ENCODE results near the gene PWWP2B.

Gene PWWP2B

DNA sequence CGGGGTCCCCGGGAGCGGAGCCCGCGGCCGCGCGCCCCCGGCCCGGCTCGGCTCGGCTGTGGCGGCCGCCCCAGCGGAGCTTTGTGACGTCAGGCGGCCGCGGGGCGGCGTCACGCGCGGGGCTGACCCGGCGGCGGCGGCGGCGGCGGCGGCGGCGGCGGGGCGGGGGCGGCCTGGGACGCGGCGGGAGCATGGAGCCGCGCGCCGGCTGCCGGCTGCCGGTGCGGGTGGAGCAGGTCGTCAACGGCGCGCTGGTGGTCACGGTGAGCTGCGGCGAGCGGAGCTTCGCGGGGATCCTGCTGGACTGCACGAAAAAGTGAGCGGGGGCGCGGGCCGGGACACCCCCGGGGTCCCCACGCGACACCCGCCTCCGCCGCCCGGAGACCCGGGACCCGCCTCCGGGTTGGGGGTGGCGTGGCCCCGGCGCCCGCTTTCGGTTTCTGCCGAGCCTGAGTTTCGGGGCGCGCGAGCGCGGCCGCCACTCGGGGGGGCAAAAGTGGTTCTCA lies at the start of gene PWWP2B:
TSS of gene PWWP2B (plus strand) at position 165 of the 506 bp plus-strand sequence. CDS start at position 192, 27 bp downstream.
- DNase-seq (ENCODE audit: low read depth): peak; percentile 41

DNA sequence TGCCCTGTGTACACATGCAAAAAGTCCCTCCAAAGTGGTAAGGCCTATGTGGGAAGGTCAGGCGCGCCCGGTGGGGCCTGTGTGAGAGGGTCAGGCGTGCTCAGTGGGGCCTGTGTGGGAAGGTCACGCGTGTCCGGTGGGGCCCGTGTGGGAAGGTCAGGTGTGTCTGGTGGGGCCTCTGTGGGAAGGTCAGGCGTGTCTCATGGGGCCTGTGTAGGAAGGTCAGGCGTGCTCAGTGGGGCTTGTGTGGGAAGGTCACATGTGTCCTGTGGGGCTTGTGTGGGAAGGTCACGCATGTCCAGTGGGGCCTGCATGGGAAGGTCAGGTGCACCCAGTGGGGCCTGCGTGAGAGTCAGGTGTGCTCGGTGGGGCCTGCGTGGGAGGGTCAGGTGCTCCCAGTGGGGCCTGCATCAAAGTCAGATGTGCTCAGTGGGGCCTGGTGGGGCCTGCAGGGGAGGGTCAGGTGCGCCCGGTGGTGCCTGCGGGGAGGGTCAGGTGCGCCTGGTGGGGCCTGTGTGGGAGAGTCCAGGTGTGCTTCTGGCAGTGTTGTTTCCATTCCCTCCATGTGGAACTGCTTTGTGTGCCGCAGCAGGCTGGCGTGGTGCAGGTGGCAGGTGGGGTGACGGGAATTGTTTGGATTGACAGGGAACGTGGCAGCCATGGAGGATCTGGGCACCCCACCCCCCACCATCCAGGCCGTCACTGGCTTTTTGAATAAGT lies 49.6 kb upstream of the PWWP2B start:
- DNase-seq (ENCODE audit: low read depth): no peak

DNA sequence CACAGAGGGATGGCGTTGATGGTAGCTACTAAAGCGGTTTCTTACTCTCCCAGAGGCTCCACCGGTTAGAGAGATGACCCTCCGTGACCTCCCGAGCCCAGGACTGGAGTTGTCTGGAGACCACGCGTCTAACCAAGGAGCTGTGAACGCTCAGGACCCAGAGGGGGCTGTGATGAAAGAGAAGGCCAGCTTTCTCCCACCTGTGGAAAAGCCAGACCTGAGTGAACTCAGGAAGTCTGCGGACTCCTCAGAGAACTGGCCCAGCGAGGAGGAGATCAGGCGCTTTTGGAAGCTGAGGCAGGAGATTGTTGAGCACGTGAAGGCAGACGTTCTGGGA lies 49.1 kb upstream of the PWWP2B start:
- DNase-seq (ENCODE audit: low read depth): no peak

DNA sequence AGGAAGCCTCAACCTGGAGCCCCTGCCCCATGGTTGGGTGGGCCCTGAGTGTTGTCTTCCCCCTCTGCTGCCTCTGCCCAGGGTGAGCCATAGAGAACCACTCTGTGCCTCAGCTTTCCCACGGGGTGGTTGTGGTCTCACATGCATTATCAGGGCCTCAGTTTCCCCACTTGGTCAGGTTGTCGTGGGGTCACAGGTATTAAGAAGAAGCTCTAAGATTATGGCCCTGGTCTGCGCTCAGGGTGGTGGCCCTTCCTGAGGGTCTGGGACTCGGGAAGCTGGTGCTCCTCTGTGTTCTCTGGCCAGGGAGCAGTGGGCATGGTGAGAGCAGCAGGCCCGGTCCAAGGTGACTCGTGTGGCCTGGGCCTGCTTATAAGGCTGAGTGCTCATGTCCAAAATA lies 47.2 kb upstream of the PWWP2B start:
- no peak for DNase-seq (ENCODE audit: low read depth)

DNA sequence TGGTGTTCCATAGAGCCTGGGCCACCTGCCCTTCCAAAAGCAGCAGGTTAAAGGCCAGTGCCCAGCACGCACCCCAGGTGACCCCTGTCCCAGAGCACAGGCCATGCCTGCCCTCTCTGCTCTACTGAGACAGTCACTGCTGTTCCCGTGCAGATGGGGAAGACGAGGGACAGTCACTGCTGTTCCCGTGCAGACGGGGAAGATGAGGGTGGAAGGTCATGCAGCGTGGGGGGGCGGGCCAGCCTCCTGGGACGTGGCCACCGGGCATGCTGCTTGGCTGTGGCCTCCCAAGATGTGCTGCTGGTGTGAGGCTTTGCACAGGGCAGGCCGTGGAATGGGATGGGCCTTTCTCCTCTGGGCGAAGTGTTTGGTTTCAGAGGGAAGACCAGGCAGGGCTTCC lies 46.6 kb upstream of the PWWP2B start:
- no peak for DNase-seq (ENCODE audit: low read depth)

DNA sequence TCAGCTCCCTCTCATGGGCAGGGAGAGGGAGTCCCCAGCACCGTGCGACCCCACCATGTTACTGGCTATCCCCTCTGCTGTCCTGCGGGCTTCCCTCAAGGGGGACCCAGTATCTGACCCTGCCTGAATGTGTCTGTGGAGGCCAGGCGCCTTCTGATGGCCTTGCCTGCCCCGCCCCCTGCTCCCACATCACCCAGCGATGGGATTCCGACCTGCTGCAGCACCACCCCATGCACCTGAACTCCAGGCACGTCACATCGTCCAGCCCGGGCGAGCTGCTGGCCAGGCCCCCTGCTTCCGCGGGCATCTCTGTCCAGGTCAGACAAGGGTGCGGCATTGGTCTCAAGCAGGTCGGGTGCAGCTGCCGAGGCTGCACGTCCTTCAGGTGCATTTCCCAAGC lies 46.1 kb upstream of the PWWP2B start:
- DNase-seq (ENCODE audit: low read depth): no peak

DNA sequence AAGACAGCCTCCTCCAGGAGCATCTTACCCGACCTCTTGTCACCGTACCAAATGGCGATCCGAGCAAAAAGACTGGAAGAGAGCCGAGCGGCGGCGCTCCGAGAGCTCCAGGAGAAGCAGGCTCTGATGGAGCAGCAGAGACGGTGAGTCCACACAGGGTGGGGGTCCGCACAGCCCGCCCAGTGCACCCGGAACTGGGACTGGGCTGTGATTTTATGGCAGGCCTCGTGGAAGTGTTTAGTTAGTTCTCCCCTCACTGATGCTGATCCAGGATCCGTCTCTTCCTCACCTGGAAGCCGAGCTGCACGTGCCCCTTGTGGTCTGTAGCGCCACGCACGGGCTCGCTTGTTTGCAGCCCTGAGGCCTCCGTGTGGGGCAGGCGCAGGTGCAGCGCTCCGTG lies 45.4 kb upstream of the PWWP2B start:
- DNase-seq (ENCODE audit: low read depth): no peak

DNA sequence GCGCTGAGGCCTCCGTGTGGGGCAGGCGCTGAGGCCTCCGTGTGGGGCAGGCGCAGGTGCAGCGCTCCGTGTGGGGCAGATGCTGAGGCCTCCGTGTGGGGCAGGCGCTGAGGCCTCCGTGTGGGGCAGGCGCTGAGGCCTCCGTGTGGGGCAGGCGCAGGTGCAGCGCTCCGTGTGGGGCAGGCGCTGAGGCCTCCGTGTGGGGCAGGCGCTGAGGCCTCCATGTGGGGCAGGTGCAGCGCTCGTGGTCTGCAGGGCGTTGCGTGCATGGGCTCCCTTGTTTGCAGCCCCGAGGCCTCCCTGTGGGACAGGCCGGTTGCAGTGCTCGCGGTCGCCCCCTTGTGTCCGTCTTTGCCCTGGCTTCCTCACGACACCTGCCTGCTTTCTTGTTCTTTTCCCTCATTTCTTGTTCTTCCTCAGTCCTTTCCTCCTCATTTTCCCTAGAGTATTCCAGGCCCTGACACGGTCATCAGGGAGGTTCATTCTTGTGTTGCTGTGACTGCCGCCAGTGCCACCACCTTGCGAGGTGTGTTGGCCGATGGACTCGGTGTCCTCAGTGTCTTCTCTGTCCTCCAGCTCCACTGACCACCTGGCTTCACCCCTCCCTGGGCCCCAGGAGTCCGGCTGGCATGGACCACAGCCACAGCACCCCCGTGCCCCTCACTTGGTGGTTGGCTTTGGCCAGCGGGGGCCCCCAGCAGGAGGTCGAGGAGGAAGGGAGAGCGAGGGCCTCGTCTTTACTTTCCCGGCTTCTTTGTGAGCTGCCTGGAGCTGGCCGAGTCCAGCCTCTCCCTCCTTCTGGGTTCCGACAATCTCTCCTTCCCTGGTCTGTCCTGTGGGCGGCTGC lies 44.3 kb upstream of the PWWP2B start:
- peak; percentile 58 for DNase-seq (ENCODE audit: low read depth)

DNA sequence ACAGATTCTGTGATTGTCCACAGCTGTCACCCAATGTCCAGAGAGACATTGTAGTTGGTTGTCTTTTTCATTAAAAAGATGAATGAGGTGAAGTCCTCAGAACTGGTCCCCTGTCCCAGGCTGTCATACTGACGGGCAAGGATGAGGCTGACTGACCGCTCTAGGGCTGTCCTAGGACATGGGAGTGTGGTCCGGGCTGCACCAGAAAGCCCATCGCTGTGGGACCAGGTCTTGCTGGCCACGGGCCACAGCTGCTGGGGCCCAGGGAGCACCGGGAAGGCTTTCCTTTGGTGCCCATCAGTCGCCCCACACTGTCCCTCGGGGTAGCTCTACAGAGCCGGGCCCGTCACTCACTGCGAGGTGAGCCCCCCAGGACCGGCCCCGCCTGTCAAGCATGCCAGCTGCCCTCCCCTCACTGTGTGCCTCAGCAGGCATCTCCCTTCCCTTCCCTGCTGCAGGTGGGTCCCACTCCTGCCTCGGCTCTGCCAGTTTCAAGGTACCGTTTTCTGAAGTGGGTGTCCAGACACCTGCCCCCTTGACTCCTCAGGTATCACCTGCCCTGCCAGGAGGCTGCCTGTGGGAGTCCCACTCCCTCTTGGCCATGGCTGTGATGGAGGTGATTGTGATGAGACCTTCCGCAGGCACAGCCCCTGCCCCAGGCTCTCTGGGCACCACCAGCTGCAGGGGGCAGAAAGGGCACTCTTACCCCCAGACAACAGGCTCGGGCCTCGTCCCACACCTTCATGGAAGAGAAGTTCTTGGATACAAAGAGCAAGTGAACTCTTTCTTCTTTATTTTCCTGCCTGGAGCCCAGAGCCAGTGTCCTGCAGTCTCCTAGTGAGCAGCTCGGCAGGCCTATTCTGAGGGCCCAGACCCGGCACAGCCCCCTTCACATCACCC lies 43.3 kb upstream of the PWWP2B start:
- no peak for DNase-seq (ENCODE audit: low read depth)

DNA sequence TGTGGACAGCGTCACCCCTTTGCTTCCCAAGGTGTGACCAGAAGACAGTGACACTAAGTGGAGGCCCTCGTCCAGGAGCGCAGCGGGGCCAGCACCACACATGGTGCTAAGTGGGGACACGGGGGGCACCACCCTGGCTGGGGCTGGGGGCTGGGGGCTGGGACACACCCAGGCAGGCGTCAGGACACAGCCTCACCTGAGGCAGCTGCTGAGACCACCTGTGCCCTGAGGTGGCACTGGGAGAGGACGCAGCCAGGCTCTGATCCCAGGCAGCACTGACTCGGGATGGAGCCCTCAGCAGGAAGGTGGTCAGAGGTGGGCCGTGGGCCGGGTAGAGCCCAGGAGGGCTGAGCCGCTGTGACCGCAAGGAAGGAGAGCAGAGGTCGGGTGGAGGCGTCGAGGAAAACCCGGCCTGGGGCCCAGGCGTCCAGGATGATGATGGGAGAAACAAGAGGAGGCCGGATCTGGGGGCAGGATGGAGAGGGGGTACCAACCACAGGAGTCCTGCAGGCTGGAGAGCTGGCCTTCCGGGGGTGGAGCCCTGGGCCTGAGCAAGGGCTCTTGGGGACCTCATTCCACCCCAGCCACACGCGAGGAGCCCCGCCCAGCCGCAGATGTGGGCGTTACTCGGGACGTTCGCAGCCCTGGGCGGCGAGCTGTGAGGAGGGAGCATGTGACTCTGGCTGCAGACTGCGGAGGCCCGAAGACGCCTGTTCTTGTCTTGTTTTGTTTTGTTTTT lies 42.5 kb upstream of the PWWP2B start:
- no peak for DNase-seq (ENCODE audit: low read depth)

DNA sequence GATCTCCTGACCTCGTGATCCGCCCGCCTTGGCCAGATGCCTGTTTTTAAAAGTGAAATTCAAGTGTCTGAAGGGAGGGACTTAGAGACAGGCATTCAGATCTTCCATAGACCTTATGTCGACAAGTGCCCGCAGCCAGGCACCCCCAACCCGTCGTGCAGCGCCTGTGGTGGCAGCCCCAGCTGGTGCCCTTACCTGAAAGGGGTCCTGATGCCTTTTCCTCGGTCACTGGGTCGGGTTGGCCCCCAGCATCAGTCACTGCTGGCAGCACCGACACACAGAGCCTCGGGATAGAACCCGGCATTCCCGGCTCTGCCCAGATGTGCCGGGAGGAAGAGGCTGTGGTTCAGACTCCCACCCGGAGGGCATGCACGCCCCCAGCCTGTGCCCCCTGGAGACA lies 41.7 kb upstream of the PWWP2B start:
- DNase-seq (ENCODE audit: low read depth): no peak

DNA sequence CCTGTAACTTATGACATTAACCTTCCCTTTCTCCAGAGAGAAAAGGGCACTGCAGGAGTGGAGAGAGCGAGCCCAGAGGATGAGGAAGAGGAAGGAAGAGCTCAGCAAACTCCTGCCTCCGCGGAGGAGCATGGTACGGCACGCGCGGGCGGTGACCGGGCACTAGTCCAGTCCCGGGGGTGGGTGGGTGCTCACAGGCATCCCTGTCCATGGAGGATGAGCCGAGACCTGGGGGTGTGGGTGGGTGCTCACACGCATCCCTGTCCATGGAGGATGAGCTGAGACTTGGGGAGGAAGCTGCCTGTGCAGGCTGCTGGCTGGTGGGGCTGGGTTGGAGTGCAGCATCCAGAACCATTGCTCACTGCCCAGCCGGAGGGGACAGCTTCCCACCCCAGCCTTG lies 41.2 kb upstream of the PWWP2B start:
- no peak for DNase-seq (ENCODE audit: low read depth)

DNA sequence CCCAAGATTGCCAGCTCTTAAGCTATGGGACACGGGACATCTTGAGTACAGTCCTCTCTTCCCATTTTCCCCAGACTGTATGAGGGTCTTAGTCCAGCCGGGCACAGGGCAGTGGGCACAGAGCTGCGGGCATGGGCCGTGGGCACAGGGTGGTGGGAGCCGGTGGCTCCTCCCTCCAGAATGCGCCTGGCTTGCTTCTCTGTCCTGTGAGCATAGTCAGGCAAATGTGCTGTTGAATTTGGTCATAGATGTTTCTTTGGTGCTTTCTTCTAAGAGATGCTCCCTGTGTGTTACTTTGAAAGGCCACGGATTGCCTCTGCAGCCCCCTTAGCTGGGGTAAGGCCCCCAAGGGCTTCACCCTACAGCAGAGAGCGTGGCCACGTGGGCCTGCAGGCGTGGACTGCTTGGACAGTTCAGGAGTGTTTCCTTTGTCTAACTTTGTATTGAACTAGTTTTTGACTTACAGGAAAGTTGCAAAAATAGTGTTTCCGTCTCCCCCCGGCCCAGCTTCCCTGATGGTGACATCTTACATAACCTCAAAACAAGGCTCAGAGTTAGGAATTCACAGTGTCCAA lies 40.3 kb upstream of the PWWP2B start:
- DNase-seq (ENCODE audit: low read depth): no peak

DNA sequence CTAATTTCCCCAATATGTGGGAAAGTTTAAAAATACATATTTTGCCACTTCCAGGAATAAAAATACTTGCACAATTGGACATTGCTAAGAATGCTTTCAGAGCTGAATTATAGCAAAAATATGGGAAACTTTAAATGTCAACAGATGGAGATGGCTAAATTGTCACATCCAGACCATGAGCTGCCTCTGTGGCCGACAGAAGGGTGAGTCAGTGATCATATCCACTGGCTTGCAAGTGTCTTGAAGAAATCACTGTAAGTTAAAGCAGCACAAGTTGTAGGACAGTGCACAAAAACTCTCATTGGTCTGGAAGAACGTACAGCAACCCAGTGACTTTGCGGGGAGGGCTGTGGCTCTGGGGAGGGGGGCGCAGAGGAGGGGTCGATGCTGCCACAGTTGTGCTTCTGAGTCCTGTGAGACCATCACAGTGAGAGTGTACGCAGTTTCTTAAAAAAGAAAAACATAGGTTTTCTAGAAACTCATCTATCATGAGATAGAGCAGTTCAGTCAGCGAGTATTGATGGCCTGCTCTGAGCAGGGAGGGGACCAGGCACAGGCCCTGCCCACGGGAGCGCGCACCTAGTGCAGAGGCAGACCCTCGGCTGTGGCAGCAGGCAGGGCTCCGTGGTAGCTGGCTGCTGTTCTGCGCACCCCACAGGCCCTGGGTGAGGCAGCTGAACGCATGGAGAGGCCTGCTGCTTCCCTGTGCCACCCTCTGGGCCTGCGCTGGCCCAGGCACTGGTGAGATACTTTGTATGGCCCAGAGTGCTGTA lies 39.5 kb upstream of the PWWP2B start:
- no peak for DNase-seq (ENCODE audit: low read depth)

DNA sequence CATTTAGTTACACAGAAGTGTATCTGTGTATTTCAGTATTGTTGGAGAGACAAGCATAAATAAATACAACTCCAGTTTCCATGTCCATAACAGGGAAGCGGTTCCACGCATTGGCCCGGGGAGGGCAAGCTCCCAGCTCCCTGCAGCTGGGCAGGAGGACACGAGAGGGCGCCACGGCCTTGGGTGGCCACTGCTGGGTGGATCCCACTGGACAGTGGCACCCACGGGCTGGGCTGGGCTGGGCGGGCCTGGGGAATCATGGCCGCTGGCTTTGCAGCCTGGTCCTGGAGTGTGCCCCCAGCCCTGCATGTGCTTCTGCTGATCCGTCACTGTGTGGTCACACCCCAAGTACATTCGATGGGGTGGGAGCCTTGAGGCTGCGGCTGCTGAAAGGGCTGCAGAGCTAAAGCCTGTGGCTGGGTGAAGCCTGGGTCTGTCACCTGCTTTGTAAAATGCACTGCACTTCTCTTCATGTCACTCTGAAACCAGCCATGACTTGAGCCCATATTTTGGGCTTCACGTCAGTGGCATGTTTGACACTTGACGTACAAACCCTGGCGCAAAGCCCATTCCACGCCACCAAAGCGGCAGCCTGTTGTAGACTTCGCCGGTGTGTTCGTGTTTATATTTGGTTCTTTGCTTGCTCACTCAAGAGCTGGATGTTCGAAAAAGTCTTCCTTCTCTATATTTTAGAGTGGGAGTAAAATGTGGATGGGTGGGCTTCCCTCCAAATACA lies 37.5 kb upstream of the PWWP2B start:
- DNase-seq (ENCODE audit: low read depth): no peak

DNA sequence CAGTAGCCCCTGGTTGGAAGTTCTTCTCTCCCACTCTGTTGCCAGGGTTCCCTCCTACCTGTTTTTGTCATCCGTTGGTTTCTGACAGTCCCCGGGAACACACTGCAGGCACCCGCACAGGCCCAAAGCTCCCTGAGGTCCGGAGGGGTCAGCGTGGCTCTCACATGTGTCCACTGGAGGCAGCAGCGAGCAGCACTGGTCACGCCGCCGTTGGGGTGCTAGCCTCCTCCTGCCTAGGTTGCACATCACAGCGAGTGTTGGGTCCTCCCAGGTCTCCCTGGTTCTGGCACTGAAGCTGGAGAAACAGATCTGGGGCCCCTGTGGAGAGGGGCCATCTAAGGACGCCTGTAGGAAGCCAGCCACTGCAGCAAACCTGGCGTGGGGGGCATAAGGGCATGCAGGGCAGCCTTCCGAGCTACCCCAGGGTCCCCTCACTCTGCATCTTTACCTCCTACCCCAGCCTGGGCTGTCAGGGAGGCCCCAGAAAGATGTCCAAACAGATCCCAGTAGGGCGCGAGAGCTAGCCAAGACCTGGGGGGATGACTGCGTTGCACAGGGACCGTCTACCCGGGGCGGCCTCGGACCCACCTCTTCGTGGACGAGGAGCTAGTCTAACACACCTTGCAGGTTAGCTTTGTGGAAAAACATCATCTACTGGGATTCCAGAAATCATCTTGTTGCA lies 36.1 kb upstream of the PWWP2B start:
- DNase-seq (ENCODE audit: low read depth): peak; percentile 33

DNA sequence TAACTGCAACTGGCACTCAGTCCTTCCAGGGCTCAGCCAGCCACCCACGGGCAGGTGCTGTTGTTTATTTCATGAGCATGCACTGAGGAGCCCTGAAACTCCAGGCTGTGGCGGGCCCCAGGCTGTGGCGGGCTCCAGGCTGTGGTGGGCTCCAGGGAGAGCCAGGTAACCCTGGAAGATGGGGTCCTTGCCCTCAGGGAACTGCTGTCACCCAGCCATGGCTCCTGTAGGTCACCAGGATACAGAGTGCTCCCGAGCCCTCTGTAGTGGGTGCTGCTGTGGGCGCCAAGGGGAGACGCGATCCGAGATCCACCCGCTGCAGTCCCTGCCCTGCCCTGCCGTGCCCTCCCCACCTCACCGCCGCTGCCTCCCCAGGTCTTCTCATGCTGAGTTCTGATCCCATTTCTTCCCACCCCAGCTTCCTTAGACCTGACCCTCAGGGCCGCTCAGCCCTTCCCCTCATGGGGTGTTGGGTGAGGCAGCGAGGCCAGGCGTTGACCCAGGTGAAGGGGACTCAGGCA lies 35.4 kb upstream of the PWWP2B start:
- no peak for DNase-seq (ENCODE audit: low read depth)

DNA sequence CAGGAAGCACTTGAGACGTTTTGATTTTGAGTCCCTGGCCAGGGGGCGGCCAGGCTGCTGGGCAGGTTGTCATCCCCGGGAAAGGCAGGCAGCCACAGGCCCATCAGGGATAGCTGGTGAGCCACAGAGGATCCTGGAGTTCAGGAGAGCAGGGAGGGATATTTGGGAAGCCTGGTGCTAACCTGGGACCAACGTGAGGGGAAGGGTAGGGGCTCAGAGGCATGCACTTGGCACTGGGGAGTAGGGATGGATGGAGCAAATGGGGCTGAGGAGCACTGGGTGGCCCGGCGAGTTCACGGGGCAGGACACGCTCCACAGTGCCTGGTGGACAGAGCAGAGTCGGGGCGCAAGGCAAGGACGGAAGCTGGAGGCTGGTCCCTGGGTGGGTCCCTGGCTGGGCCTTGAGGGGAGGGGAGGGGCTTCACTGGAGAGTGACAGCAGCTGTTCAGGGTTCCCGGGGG lies 34.8 kb upstream of the PWWP2B start:
- DNase-seq (ENCODE audit: low read depth): no peak

DNA sequence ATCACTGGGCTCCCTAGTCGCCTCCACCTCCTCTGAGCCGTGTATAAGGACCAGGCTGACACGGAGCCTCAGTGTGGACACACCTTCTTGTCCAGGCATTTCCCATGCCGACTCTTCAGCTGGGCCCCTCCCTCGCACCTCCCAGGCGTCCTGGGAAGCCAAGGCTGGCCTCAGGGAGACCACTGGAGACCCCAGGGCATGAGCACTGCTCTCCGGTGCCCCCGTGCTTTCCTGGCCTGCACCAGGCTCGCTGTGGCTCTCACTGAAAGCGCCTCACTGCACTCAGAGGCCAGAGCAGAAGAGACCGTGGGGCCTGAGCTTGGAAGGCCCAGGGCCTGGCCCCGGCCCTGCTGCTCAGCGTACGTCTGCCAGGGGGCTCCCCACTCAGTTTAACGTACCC lies 33.6 kb upstream of the PWWP2B start:
- no peak for DNase-seq (ENCODE audit: low read depth)
